ENCODE measurements around the gene SLC37A4. TPM values are rescaled to one million over a fixed set of nuclear protein-coding genes. Genes with fewer than 3 reads are reported as not detected.

The SLC37A4 gene
- total RNA-seq, 1 donor from 2014 or later, result 52.7 TPM

DNA sequence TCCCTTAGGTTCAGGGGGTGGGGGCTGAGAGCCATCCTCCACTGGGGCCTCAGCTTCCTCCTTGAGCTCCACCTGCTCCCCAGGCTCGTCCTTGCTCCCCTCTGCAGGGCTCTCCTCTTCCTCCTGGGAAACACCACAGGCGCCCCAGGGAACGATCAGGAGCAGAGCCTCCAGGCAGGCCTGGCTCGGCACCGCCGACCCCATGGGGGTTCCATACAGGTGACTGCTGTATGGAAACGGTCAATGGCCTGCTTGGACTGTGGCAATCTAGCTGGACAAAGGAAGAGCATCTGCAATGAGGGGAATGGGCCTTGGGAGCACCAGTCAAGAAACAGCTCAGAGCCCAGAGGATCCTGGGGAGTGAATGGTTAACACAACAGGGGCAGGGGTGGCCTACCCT, 18.4 kb upstream of the SLC37A4 start:
- Mint-ChIP-seq H3K4me3 (ENCODE audit: low read depth) (no peak overlapping the region), H3K27ac (no peak overlapping the region)

DNA sequence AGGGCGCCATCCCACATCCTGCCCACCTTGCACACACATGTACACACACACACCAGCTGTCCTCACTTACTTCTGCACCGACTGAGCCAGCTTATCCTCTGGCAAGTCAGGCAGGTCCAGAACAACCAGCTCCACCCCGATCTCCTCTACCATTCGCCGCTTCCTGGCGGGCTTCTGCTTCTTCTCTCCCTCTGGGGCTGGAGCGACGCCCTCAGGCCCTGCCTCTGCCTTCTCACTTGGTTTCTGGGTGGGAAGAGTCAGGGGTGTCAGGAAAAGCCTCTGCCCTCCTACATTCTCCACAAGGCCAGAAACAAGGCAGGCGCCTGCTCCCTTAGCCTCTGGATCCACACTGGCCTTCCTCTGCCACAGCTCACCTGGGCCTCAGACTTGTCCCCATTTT, 18.0 kb upstream of the SLC37A4 start:
- Mint-ChIP-seq H3K27ac (no peak overlapping the region), H3K9me3 (ENCODE audit: low read depth) (no peaks in the 10 kb centered on the region), H3K4me3 (ENCODE audit: low read depth) (no peak overlapping the region), H3K36me3 (ENCODE audit: insufficient read depth) (peaks cover 33% of the 10 kb centered on the region), H3K4me1 (ENCODE audit: low read depth) (no peaks in the 10 kb centered on the region), H3K27me3 (no peaks in the 10 kb centered on the region)
- TF ChIP-seq, protein P1, sequence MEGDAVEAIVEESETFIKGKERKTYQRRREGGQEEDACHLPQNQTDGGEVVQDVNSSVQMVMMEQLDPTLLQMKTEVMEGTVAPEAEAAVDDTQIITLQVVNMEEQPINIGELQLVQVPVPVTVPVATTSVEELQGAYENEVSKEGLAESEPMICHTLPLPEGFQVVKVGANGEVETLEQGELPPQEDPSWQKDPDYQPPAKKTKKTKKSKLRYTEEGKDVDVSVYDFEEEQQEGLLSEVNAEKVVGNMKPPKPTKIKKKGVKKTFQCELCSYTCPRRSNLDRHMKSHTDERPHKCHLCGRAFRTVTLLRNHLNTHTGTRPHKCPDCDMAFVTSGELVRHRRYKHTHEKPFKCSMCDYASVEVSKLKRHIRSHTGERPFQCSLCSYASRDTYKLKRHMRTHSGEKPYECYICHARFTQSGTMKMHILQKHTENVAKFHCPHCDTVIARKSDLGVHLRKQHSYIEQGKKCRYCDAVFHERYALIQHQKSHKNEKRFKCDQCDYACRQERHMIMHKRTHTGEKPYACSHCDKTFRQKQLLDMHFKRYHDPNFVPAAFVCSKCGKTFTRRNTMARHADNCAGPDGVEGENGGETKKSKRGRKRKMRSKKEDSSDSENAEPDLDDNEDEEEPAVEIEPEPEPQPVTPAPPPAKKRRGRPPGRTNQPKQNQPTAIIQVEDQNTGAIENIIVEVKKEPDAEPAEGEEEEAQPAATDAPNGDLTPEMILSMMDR (IDR thresholded peaks at IDR 0.05; ENCODE audit: unreplicated experiment), result no peak
- DNase-seq (ENCODE audit: low spot score, unreplicated experiment), result no peak

More for the DNA sequence above, 18.4 kb upstream of the SLC37A4 start:
- Mint-ChIP-seq H3K27me3 (no peaks in the 10 kb centered on the region), H3K4me1 (ENCODE audit: low read depth) (no peaks in the 10 kb centered on the region), H3K36me3 (ENCODE audit: insufficient read depth) (peaks cover 37% of the 10 kb centered on the region), H3K9me3 (ENCODE audit: low read depth) (no peaks in the 10 kb centered on the region)
- DNase-seq (ENCODE audit: low spot score, unreplicated experiment), result no peak
- TF ChIP-seq, protein P1 (IDR thresholded peaks at IDR 0.05; ENCODE audit: unreplicated experiment), result no peak

DNA sequence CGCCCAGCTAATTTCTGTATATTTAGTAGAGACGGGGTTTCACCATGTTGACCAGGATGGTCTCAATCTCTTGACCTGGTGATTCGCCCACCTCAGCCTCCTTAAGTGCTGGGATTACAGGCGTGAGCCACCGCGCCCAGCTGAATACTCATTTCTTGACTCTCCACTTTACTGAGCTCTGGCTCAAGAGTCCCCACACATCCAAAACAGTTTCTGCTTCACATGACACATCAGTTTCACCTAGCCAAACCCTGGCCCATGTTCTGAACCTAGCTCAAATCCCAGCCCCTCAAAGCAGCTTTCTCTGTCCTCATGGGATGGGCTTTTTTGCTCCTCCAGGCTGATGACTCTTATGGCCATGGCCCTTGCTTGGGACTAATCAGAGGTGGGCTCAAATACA, 16.5 kb upstream of the SLC37A4 start:
- H3K27me3 Mint-ChIP-seq, result no peaks in the 10 kb centered on the region
- H3K27ac Mint-ChIP-seq, result no peak overlapping the region
- H3K4me3 Mint-ChIP-seq (ENCODE audit: low read depth), result no peak overlapping the region
- H3K4me1 Mint-ChIP-seq (ENCODE audit: low read depth), result no peaks in the 10 kb centered on the region
- H3K9me3 Mint-ChIP-seq (ENCODE audit: low read depth), result no peaks in the 10 kb centered on the region
- DNase-seq (ENCODE audit: low spot score, unreplicated experiment), result no peak
- TF ChIP-seq, protein P1 (IDR thresholded peaks at IDR 0.05; ENCODE audit: unreplicated experiment), result no peak
- peaks cover 21% of the 10 kb centered on the region for H3K36me3 Mint-ChIP-seq (ENCODE audit: insufficient read depth)

DNA sequence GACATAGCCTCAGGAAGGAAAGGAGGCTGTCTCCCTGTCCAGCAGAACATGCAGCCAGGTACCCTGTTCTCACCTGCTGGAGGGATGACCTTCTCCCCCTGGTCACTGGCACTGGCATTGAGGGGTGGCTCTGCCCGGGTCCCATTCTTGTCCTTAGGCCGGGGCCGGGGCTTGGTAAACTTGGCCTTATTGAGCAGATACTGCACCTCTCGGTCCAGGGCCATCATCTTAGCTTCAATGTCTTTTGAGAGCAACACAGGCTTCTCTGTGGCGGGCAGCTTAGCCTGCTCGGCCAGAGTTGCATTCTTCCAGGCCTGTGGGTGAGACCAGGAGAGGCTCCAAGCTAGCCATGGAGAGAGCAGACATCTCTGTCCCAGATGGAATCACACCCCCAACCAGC, 15.8 kb upstream of the SLC37A4 start:
- Mint-ChIP-seq H3K4me3 (ENCODE audit: low read depth) (no peak overlapping the region), H3K27me3 (no peaks in the 10 kb centered on the region), H3K9me3 (ENCODE audit: low read depth) (no peaks in the 10 kb centered on the region), H3K27ac (no peak overlapping the region), H3K36me3 (ENCODE audit: insufficient read depth) (peaks cover 20% of the 10 kb centered on the region), H3K4me1 (ENCODE audit: low read depth) (no peaks in the 10 kb centered on the region)
- TF ChIP-seq, protein P1 (IDR thresholded peaks at IDR 0.05; ENCODE audit: unreplicated experiment), result no peak
- DNase-seq (ENCODE audit: low spot score, unreplicated experiment), result no peak

DNA sequence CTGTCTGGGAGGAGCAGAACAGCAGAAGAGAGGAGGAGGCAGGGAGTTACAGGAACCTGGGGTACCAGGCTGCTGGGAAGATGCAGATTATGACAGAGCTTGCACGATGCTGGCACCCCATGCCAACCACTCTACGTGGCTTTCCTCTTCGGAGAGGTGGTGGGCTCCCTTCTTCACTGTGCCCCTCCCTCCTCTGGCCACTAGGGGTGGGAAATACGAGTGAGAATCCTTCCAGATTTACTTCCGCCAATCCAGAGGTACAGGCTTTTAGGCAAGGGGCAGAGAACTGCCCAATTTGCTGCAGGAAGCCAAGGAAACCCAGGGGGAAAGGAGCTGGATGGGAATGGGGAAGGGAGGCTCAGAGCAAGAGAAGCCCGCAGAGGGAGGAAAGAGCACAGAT, 14.0 kb upstream of the SLC37A4 start:
- peaks cover 19% of the 10 kb centered on the region for H3K36me3 Mint-ChIP-seq (ENCODE audit: insufficient read depth)
- DNase-seq (ENCODE audit: low spot score, unreplicated experiment), result no peak
- H3K27ac Mint-ChIP-seq, result no peak overlapping the region
- no peak overlapping the region for H3K4me3 Mint-ChIP-seq (ENCODE audit: low read depth)
- no peaks in the 10 kb centered on the region for H3K9me3 Mint-ChIP-seq (ENCODE audit: low read depth)
- TF ChIP-seq, protein P1 (IDR thresholded peaks at IDR 0.05; ENCODE audit: unreplicated experiment), result peak; percentile 43
- H3K27me3 Mint-ChIP-seq, result no peaks in the 10 kb centered on the region
- H3K4me1 Mint-ChIP-seq (ENCODE audit: low read depth), result no peaks in the 10 kb centered on the region
